Subcutaneous adipose tissue (tissue), 4 donors: ENCODE results near the gene METTL13. TPM values are rescaled to one million over a fixed set of nuclear protein-coding genes. Genes with fewer than 3 reads are reported as not detected.

Experiments
- CTCF ChIP-seq: fragments of 450-650 bp; IDR thresholded peaks from one replicate; pipeline ENCODE4 v1.5.1; 2016; ENCODE audit warnings: low read depth, mild to moderate bottlenecking, control low read depth, antibody characterized with exemption, moderate library complexity
- small RNA-seq: library from RNA; depleted of rRNA; stranded (forward); fragments of <200 nt; gene quantifications from one replicate; pipeline ENCODE3, GENCODE V24; 2016
- total RNA-seq, 4 donors: library from RNA; depleted of rRNA; stranded (reverse); fragments of >200 nt; gene quantifications; one replicate each; pipeline ENCODE4 v1.1.0, GENCODE V29; 2016

The METTL13 gene
- total RNA-seq, 4 donors from 2014 or later: 15.0 to 26.9 (median 22.0) TPM

DNA sequence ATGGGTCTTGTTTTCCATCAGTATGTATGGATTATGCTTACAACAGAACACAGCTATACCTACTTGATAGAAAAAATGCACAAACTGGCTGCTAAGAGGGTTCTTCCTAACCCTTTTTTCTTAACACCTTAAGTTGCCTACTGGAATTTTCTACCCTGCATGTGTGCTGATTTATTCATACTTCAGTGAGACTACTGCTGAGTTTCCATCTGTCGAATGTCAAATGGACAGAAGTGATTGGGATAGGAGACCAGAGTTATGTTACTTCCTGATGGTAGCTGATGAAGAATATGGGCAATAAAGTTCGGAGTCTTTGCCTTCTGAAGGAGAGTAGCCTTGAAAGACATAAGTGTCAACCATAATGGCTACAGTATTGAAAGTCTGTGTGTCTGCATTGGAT lies 53.4 kb downstream of the METTL13 start:
- no peak for TF ChIP-seq CTCF

DNA sequence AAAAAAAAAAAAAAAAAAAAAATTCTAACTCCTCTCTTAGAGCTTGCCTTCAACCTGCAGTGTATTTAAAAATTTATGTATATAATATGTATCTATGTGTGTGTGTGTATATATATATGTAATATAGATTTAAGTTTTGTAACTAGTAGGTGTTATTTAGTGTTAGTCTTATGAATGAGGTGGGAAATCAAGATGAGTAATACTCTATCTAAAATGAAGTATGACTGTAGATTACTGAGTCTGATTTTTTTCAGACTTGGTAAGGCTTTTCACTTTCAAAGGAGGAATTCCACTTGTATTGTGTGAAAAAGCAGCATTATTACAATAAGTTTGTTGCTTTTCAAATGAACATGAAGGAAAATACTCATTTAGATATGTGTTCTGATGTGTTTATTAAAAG lies 54.4 kb downstream of the METTL13 start:
- no peak for TF ChIP-seq CTCF

DNA sequence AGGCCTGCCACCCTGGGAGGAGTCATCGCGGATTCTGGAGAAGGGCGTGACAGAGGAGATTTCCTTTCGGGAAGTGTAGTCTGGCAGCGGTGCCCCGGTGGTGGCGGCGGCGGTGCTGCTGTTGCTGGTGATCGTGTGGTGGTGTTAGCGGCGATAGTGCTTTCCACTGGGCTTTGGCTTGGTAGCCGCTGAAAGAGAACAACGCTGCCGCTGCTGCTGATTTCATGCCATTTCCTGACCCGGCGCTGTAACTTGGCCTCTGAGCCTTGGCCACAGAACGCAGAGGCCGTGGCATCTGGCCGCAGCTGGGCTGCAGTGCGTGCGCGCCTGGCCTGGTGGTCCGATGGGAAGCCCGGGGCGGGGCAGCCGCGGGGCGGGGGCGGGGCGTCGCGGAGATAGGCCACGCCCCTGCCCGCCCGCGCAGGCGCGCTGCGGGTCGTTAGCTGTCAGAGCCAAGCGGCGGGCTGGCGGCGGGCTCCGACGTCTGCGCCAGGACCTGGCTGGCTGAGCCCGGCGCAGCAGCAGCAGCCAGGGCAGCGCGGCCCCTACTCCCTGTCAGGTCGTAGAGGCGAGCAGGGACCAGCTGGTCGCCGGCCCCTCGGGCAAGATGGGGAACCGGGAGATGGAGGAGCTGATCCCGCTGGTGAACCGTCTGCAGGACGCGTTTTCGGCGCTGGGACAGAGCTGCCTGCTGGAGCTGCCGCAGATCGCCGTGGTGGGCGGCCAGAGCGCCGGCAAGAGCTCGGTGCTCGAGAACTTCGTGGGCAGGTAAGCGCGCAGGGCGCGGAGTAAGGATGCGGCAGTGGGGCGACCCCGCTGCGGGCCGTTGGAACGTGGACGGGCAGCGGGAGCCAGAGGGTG lies 59.8 kb downstream of the METTL13 start, which contains the start of gene DNM3:
Gene DNM3 (plus strand): TSS at position 449 of the 861 bp plus-strand sequence. CDS start 159 bp downstream, at position 608.
- TF ChIP-seq CTCF: no peak

DNA sequence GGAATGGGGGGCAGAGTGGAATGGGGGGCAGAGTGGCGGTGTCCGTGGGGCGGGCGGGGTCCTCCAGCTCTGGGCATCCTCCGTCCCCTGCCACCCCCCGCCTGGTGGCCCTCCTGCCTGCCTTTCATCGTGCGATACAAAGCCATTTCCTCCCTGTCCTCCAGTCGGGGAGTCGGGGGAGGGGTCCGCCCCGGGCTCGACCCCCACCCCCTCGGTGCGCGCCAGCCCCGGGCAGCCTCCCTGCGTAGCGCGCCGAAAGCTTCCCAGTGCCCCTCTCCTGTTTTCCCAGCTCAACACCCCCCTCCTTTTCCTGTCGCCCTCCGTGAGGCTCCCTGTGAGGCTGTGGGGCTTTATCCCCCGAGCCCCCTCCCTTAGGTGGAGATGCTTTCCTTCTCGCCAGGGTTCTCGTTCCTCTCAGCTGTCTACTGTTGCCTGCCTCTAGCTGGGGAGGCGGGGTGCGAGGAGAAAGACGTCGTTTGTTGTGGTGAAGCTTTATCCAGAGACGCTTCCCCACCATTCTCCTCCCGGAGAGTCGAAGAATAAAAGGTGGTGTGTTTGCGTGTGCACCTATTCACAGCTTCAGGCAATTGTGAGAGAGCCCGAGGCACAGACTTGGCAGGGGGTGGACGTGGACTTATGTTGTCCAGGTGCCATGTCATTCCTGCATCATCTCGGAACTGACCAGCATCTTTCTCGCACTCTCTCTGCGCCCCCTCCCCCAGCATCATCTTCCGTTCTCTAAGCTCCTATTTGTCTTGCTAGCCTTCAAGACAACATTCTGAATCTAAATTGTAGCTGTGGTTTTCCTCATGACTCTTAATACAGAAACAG lies 60.7 kb downstream of the METTL13 start:
- TF ChIP-seq CTCF: no peak

DNA sequence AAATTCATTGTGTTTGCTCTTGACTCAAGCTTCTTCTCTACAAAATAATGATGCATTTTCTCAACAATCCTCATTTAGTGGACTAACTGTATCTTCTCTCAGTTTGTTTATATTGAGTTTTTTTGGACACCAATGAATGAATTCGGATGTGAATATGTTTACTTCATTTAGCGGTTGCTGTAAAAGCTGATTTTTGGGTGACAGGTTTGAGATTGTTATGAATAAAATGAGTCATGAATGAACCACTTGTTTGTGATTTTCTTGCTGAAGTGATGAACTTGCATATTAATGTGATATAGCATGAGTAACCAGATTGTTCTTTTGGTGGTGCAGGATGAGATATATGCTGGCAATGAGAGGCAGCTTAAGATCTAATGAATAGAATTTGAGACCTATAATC lies 62.9 kb downstream of the METTL13 start:
- TF ChIP-seq CTCF: no peak

- TF ChIP-seq CTCF: no peak
Measured at GRCh38 chr1:171845998-171846397, 64.5 kb downstream of the METTL13 start.

Small RNA genes lying within 50 kb of the gene (small RNA-seq; reads per million reads assigned to genes)
- not detected for gene RF00601

Other genes with a start within 250 kb of the METTL13 start
- not detected for gene MYOCOS, start 159.4 kb upstream of the METTL13 start, total RNA-seq
- gene MYOC, start 129.0 kb upstream of the METTL13 start, total RNA-seq: 10 to 100 TPM; 10.5 to 47.8 (median 11.8) TPM
- gene VAMP4, start 39.6 kb upstream of the METTL13 start, total RNA-seq: 10 to 100 TPM; 15.1 to 18.5 (median 17.7) TPM
- 1 to 10 TPM; 4.1 to 8.8 (median 7.6) TPM for gene DNM3, start 59.8 kb downstream of the METTL13 start, total RNA-seq